SK-N-SH treated with all-trans-retinoic acid at 6 μM for 48 hours (cell line): ENCODE results near the gene TTC32.

Experiments
- ATAC-seq: fragments of 200-7000 bp; cut with Tn5 transposase; 3 replicates; pipeline ENCODE4 v1.9.1; 2020; ENCODE audit warnings: mild to moderate bottlenecking, moderate library complexity
- ARNTL ChIP-seq: fragments of 450-650 bp; formaldehyde crosslinking; IDR thresholded peaks from 2 replicates; pipeline ENCODE4 v1.5.0; 2020; ENCODE audit warnings: low read depth, mild to moderate bottlenecking, moderate library complexity, borderline replicate concordance
- BACH2 ChIP-seq: fragments of 250-450 bp; sonication (Bioruptor Pico); IDR thresholded peaks from 2 replicates; pipeline ENCODE4 v1.9.0; 2021; ENCODE audit warnings: mild to moderate bottlenecking, borderline replicate concordance
- CSDC2 ChIP-seq: fragments of 250-450 bp; sonication (Bioruptor Pico); IDR thresholded peaks from 2 replicates; pipeline ENCODE4 v1.5.0; 2020; ENCODE audit warnings: mild to moderate bottlenecking, moderate library complexity
- ESRRG ChIP-seq: fragments of 250-450 bp; sonication (Bioruptor Pico); IDR thresholded peaks from 2 replicates; pipeline ENCODE4 v1.6.1; 2021; ENCODE audit warnings: mild to moderate bottlenecking
- GLIS3 ChIP-seq: fragments of 250-450 bp; sonication (Bioruptor Pico); IDR thresholded peaks from 2 replicates; pipeline ENCODE4 v1.5.0; 2020; ENCODE audit warnings: mild to moderate bottlenecking, moderate library complexity
- OSR1 ChIP-seq: fragments of 250-450 bp; sonication (Bioruptor Pico); IDR thresholded peaks from 2 replicates; pipeline ENCODE4 v1.8.0; 2022; ENCODE audit warnings: moderate library complexity, mild to moderate bottlenecking, inconsistent platforms
- PPARA ChIP-seq: fragments of 250-450 bp; sonication (Bioruptor Pico); IDR thresholded peaks from 2 replicates; pipeline ENCODE4 v1.5.0; 2020; ENCODE audit warnings: mild to moderate bottlenecking, borderline replicate concordance
- RARB ChIP-seq: fragments of 250-450 bp; sonication (Bioruptor Pico); IDR thresholded peaks from 2 replicates; pipeline ENCODE4 v1.8.0; 2021; ENCODE audit warnings: mild to moderate bottlenecking, moderate library complexity
- SNAI2 ChIP-seq: fragments of 250-450 bp; sonication (Bioruptor Pico); IDR thresholded peaks from 2 replicates; pipeline ENCODE4 v1.5.0; 2020; ENCODE audit warnings: mild to moderate bottlenecking, moderate library complexity
- TCF4 ChIP-seq: fragments of 250-450 bp; sonication (Bioruptor Pico); IDR thresholded peaks from 2 replicates; pipeline ENCODE4 v1.8.0; 2021; ENCODE audit warnings: mild to moderate bottlenecking, moderate library complexity, borderline replicate concordance
- TOX ChIP-seq: fragments of 250-450 bp; sonication (Bioruptor Pico); IDR thresholded peaks from 2 replicates; pipeline ENCODE4 v1.8.0; 2021; ENCODE audit warnings: mild to moderate bottlenecking, moderate library complexity, borderline replicate concordance
- ZC3H10 ChIP-seq: fragments of 250-450 bp; sonication (Bioruptor Pico); IDR thresholded peaks from 2 replicates; pipeline ENCODE4 v1.5.1; 2021; ENCODE audit warnings: mild to moderate bottlenecking, moderate library complexity
- ZFP3 ChIP-seq: fragments of 250-450 bp; sonication (Bioruptor Pico); IDR thresholded peaks from 2 replicates; pipeline ENCODE4 v1.5.0; 2020; ENCODE audit warnings: mild to moderate bottlenecking, moderate library complexity
- ZFP30 ChIP-seq: fragments of 450-650 bp; formaldehyde crosslinking; IDR thresholded peaks from 2 replicates; pipeline ENCODE4 v1.5.0; 2022; ENCODE audit warnings: mild to moderate bottlenecking, moderate library complexity
- ZNF70 ChIP-seq: fragments of 450-650 bp; formaldehyde crosslinking; IDR thresholded peaks from 2 replicates; pipeline ENCODE4 v1.5.0; 2020; ENCODE audit warnings: mild to moderate bottlenecking, moderate library complexity
- ZNF8 ChIP-seq: fragments of 450-650 bp; formaldehyde crosslinking; IDR thresholded peaks from 2 replicates; pipeline ENCODE4 v1.5.0; 2020; ENCODE audit warnings: mild to moderate bottlenecking, moderate library complexity
- TF ChIP-seq, protein P1 (sequence below): fragments of 250-450 bp; sonication (Bioruptor Pico); IDR thresholded peaks from 2 replicates; pipeline ENCODE4 v1.8.0; 2021; ENCODE audit warnings: low read depth, mild to moderate bottlenecking, moderate library complexity, borderline replicate concordance
- TF ChIP-seq, protein P2 (sequence below): fragments of 250-450 bp; sonication (Bioruptor Pico); IDR thresholded peaks from 2 replicates; pipeline ENCODE4 v1.8.0; 2020; ENCODE audit warnings: mild to moderate bottlenecking, moderate library complexity, borderline replicate concordance
- TF ChIP-seq, protein P3 (sequence below): fragments of 250-450 bp; sonication (Bioruptor Pico); IDR thresholded peaks from 2 replicates; pipeline ENCODE4 v1.5.1; 2020; ENCODE audit warnings: low read depth, mild to moderate bottlenecking, moderate library complexity

Gene TTC32

GRCh38 chr2:19855542-19856431 is 46.0 kb downstream of the TTC32 start:
- no peak for TF ChIP-seq CSDC2 (CRISPR knock-in tag)
- TF ChIP-seq OSR1 (CRISPR knock-in tag): no peak
- no peak for TF ChIP-seq ESRRG (CRISPR knock-in tag)
- TF ChIP-seq ZC3H10 (CRISPR knock-in tag): no peak
- no peak for TF ChIP-seq ZNF70 (CRISPR knock-in tag)
- no peak for TF ChIP-seq ARNTL (CRISPR knock-in tag)
- no peak for TF ChIP-seq TCF4 (CRISPR knock-in tag)
- no peak for TF ChIP-seq ZNF8 (CRISPR knock-in tag)
- no peak for TF ChIP-seq ZFP3 (CRISPR knock-in tag)
- TF ChIP-seq, protein P1, sequence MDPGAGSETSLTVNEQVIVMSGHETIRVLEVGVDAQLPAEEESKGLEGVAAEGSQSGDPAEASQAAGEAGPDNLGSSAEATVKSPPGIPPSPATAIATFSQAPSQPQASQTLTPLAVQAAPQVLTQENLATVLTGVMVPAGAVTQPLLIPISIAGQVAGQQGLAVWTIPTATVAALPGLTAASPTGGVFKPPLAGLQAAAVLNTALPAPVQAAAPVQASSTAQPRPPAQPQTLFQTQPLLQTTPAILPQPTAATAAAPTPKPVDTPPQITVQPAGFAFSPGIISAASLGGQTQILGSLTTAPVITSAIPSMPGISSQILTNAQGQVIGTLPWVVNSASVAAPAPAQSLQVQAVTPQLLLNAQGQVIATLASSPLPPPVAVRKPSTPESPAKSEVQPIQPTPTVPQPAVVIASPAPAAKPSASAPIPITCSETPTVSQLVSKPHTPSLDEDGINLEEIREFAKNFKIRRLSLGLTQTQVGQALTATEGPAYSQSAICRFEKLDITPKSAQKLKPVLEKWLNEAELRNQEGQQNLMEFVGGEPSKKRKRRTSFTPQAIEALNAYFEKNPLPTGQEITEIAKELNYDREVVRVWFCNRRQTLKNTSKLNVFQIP (CRISPR knock-in tag): no peak
- TF ChIP-seq PPARA: no peak
- no peak for ATAC-seq

- TF ChIP-seq SNAI2 (CRISPR knock-in tag) (no peak), ZFP30 (no peak), RARB (CRISPR knock-in tag) (no peak), ZC3H10 (CRISPR knock-in tag) (no peak)
- TF ChIP-seq, protein P2, sequence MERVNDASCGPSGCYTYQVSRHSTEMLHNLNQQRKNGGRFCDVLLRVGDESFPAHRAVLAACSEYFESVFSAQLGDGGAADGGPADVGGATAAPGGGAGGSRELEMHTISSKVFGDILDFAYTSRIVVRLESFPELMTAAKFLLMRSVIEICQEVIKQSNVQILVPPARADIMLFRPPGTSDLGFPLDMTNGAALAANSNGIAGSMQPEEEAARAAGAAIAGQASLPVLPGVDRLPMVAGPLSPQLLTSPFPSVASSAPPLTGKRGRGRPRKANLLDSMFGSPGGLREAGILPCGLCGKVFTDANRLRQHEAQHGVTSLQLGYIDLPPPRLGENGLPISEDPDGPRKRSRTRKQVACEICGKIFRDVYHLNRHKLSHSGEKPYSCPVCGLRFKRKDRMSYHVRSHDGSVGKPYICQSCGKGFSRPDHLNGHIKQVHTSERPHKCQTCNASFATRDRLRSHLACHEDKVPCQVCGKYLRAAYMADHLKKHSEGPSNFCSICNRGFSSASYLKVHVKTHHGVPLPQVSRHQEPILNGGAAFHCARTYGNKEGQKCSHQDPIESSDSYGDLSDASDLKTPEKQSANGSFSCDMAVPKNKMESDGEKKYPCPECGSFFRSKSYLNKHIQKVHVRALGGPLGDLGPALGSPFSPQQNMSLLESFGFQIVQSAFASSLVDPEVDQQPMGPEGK: no peak
- TF ChIP-seq, protein P1 (CRISPR knock-in tag): no peak
- TF ChIP-seq, all 23 proteins: peak for 0
- no peak for ATAC-seq
Observed at GRCh38 chr2:19854596-19855541, 46.9 kb downstream of the TTC32 start.

- TF ChIP-seq CSDC2 (CRISPR knock-in tag) (no peak), ZC3H10 (CRISPR knock-in tag) (no peak), TOX (CRISPR knock-in tag) (no peak), BACH2 (CRISPR knock-in tag) (no peak), RARB (CRISPR knock-in tag) (no peak), ZFP30 (no peak), ARNTL (CRISPR knock-in tag) (no peak), ESRRG (CRISPR knock-in tag) (no peak), TCF4 (CRISPR knock-in tag) (no peak), ZNF70 (CRISPR knock-in tag) (no peak), ZFP3 (CRISPR knock-in tag) (no peak), PPARA (no peak), GLIS3 (CRISPR knock-in tag) (no peak)
- TF ChIP-seq, protein P2: no peak
- TF ChIP-seq, protein P3, sequence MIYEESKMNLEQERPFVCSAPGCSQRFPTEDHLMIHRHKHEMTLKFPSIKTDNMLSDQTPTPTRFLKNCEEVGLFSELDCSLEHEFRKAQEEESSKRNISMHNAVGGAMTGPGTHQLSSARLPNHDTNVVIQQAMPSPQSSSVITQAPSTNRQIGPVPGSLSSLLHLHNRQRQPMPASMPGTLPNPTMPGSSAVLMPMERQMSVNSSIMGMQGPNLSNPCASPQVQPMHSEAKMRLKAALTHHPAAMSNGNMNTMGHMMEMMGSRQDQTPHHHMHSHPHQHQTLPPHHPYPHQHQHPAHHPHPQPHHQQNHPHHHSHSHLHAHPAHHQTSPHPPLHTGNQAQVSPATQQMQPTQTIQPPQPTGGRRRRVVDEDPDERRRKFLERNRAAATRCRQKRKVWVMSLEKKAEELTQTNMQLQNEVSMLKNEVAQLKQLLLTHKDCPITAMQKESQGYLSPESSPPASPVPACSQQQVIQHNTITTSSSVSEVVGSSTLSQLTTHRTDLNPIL: no peak
- peak; percentile 65 for ATAC-seq
Observed at GRCh38 chr2:19851116-19851695, 50.6 kb downstream of the TTC32 start.
